Lung (tissue), 12 donors: ENCODE results near the gene ENDOV. TPM values are rescaled to one million over a fixed set of nuclear protein-coding genes. Genes with fewer than 3 reads are reported as not detected.

Experiments
- ATAC-seq: fragments of 200-7000 bp; cut with Tn5 transposase; one replicate; pipeline ENCODE4 v1.9.1; 2020; ENCODE audit warnings: moderate number of reproducible peaks; ENCODE audit not compliant: insufficient read depth, low FRiP score
- DNase-seq, 3 donors: peaks; one replicate each; pipeline ENCODE4 v3.0.0-alpha.2; 2013 to 2017
- H3K27ac ChIP-seq, 2 donors: one replicate each; pipeline ENCODE4 v1.5.1; 2013; ENCODE audit warnings: mild to moderate bottlenecking in 2 of 2, moderate library complexity in 2 of 2, control low read depth in 1 of 2, inconsistent platforms in 1 of 2, low read depth in 1 of 2, low read length in 1 of 2
- H3K27me3 ChIP-seq, 3 donors: one replicate each; pipeline ENCODE4 v1.5.1; 2013; ENCODE audit warnings: low read length in 2 of 3; ENCODE audit not compliant: control insufficient read depth in 3 of 3, insufficient read depth in 3 of 3
- H3K36me3 ChIP-seq, 4 donors: one replicate each; pipeline ENCODE4 v1.5.1; 2013; ENCODE audit warnings: low read length in 4 of 4, mild to moderate bottlenecking in 1 of 4, moderate library complexity in 1 of 4; ENCODE audit not compliant: control insufficient read depth in 4 of 4, insufficient read depth in 4 of 4
- H3K4me1 ChIP-seq, 5 donors: one replicate each; pipeline ENCODE4 v1.5.1; 2013; ENCODE audit warnings: low read length in 5 of 5, mild to moderate bottlenecking in 2 of 5, moderate library complexity in 1 of 5; ENCODE audit not compliant: control insufficient read depth in 5 of 5, insufficient read depth in 5 of 5
- H3K4me3 ChIP-seq: one replicate; pipeline ENCODE4 v1.5.1; 2013; ENCODE audit warnings: mild to moderate bottlenecking, control low read depth, moderate library complexity
- H3K9ac ChIP-seq, 2 donors: one replicate each; pipeline ENCODE4 v1.5.1; 2013; ENCODE audit warnings: low read length in 2 of 2, control low read depth in 1 of 2; ENCODE audit not compliant: insufficient read depth in 1 of 2
- H3K9me3 ChIP-seq, 4 donors: one replicate each; pipeline ENCODE4 v1.5.1; 2013; ENCODE audit warnings: low read length in 3 of 4, mild to moderate bottlenecking in 1 of 4, moderate library complexity in 1 of 4; ENCODE audit not compliant: control insufficient read depth in 4 of 4, insufficient read depth in 3 of 4
- CTCF ChIP-seq: IDR thresholded peaks from 2 replicates; pipeline ENCODE4 v1.5.1; 2012; ENCODE audit warnings: mild to moderate bottlenecking; ENCODE audit errors: control extremely low read depth, extremely low read depth
- WGBS, 2 donors: extraction: QIAGEN DNeasy Blood & Tissue Kit; methylation state at CpG; one replicate each; pipeline ENCODE4 v1.1.7; 2013; 5-methylcytosine and 5-hydroxymethylcytosine counted together
- polyA plus RNA-seq, 2 donors: library from polyadenylated mRNA; stranded (reverse); fragments of 200-250 nt; gene quantifications; one replicate each; pipeline ENCODE4 v1.2.1, GENCODE V29; 2013
- total RNA-seq, 2 donors: library from RNA; depleted of rRNA in 1 of 2; stranded (reverse); fragments of >200 nt in 1 of 2; gene quantifications; one replicate each; pipeline ENCODE4 v1.2.1, GENCODE V29; 2014 to 2021
- donor health status: control.
- donor health status: control.
- donor health status: Bipolar disorder and iron deficiency.
- donor health status: healthy.
- donor health status: DM: yes; HTN: yes; CAD: no.

The ENDOV gene
- total and polyA plus RNA-seq, 4 donors, result 11.8 to 28.8 (median 22.4) TPM

GRCh38 chr17:80413771-80414507 lies 1.0 kb upstream of the ENDOV start:
- Histone ChIP-seq H3K27me3 (no peaks in the 10 kb centered on the region), H3K9ac (peak overlapping the region; percentile 70 to 84), H3K4me3 (peak overlapping the region; percentile 77), H3K4me1 (peaks cover 0 to 17% (median 11%) of the 10 kb centered on the region in 5 donors), H3K36me3 (peaks cover 0 to 19% (median 0%) of the 10 kb centered on the region in 4 donors), H3K9me3 (no peaks in the 10 kb centered on the region), H3K27ac (no peak overlapping the region)
- no peak for ATAC-seq
- 38 to 44% methylated on average over 25 to 26 of the region's 26 CpGs for WGBS, 2 donors
- no peak for DNase-seq
- no peak for TF ChIP-seq CTCF

- DNase-seq, result peak in 2 of 3 donors; percentile 24 to 45
- H3K27me3 ChIP-seq, result no peaks in the 10 kb centered on the region
- H3K4me3 ChIP-seq, result peak overlapping the region; percentile 77
- ATAC-seq, result no peak
- 2% methylated on average over 15 of the region's 15 CpGs for WGBS, 2 donors
- H3K36me3 ChIP-seq, result peaks cover 0 to 20% (median 2%) of the 10 kb centered on the region in 4 donors
- peaks cover 0 to 17% (median 11%) of the 10 kb centered on the region in 5 donors for H3K4me1 ChIP-seq
- H3K9me3 ChIP-seq, result no peaks in the 10 kb centered on the region
- peak overlapping the region; percentile 70 to 84 for H3K9ac ChIP-seq
- H3K27ac ChIP-seq, result peak overlapping the region; percentile 89 to 92
- TF ChIP-seq CTCF, result no peak
These were observed 512 bp upstream of the ENDOV start for GRCh38 chr17:80414508-80414802.

- DNase-seq (no peak), ATAC-seq (no peak)
- no peaks in the 10 kb centered on the region for H3K27me3 ChIP-seq
- no peak for TF ChIP-seq CTCF
- H3K9me3 ChIP-seq, result no peaks in the 10 kb centered on the region
- peaks cover 0 to 17% (median 11%) of the 10 kb centered on the region in 5 donors for H3K4me1 ChIP-seq
- H3K27ac ChIP-seq, result peak overlapping the region; percentile 89 to 92
- WGBS, 2 donors, result 9 to 12% methylated on average over 39 of the region's 39 CpGs
- H3K9ac ChIP-seq, result peak overlapping the region; percentile 79 to 84
- peak overlapping the region; percentile 77 for H3K4me3 ChIP-seq
- H3K36me3 ChIP-seq, result peaks cover 0 to 29% (median 2%) of the 10 kb centered on the region in 4 donors
These were observed 715 bp downstream of the ENDOV start for GRCh38 chr17:80415626-80416137.
